ENCODE results near the gene DUSP22. TPM values are rescaled to one million over a fixed set of nuclear protein-coding genes. Genes with fewer than 3 reads are reported as not detected.

The DUSP22 gene
- total RNA-seq, 1 donor: 17.0 TPM

- DNase-seq (ENCODE audit: low read depth): no peak
- TF ChIP-seq CTCF (IDR thresholded peaks at IDR 0.05; ENCODE audit: insufficient read depth, low read length): no peak
- H3K4me3 ChIP-seq (ENCODE audit: low read depth, low read length): no peak overlapping the region
Measured at GRCh38 chr6:340186-340955, 48.1 kb downstream of the DUSP22 start.

GRCh38 chr6:340991-341827 lies 48.9 kb downstream of the DUSP22 start:
- TF ChIP-seq CTCF (IDR thresholded peaks at IDR 0.05; ENCODE audit: insufficient read depth, low read length): no peak
- no peak for DNase-seq (ENCODE audit: low read depth)
- H3K4me3 ChIP-seq (ENCODE audit: low read depth, low read length): no peak overlapping the region

GRCh38 chr6:341914-342831 lies 49.9 kb downstream of the DUSP22 start:
- no peak for TF ChIP-seq CTCF (IDR thresholded peaks at IDR 0.05; ENCODE audit: insufficient read depth, low read length)
- no peak for DNase-seq (ENCODE audit: low read depth)
- no peak overlapping the region for H3K4me3 ChIP-seq (ENCODE audit: low read depth, low read length)

GRCh38 chr6:342832-343179 lies 50.5 kb downstream of the DUSP22 start:
- no peak for TF ChIP-seq CTCF (IDR thresholded peaks at IDR 0.05; ENCODE audit: insufficient read depth, low read length)
- no peak for DNase-seq (ENCODE audit: low read depth)
- H3K4me3 ChIP-seq (ENCODE audit: low read depth, low read length): no peak overlapping the region

- no peak for DNase-seq (ENCODE audit: low read depth)
- no peak for TF ChIP-seq CTCF (IDR thresholded peaks at IDR 0.05; ENCODE audit: insufficient read depth, low read length)
- no peak overlapping the region for H3K4me3 ChIP-seq (ENCODE audit: low read depth, low read length)
Measured at GRCh38 chr6:343226-343935, 51.1 kb downstream of the DUSP22 start.

Data from fibroblast of the aortic adventitia (primary cell).